HG03520 (cell line): ENCODE data around the gene AJAP1.

Source experiments
- ATAC-seq: cut with Tn5 transposase; IDR thresholded peaks from one replicate; pipeline ENCODE4 v1.9.1; 2021; ENCODE audit warnings: mild to moderate bottlenecking, moderate library complexity; ENCODE audit not compliant: unreplicated experiment

Gene AJAP1

GRCh38 chr1:4729090-4729471 lies 74.7 kb downstream of the AJAP1 start:
- no peak for ATAC-seq

DNA sequence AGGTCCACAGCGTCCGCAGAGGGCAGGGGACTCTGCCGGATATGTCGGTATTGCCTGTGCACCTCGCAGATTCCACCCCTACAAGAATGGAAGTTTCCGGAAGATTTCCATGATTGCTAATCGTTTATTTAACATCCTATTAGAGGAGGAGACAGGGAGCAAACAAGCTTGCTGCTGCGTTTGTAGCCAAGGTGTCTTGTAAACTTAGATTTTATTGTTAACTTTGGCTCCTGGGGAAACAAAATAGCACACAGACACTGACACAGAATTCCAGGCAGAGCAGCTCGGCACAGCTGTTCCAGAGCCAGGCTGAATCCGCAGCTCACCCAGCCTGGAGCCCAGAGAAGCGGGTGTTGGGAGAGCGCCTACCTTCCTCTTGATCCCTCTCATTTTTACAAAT lies 75.7 kb downstream of the AJAP1 start:
- ATAC-seq, result no peak

GRCh38 chr1:4733446-4734177 lies 79.2 kb downstream of the AJAP1 start:
- ATAC-seq, result no peak

DNA sequence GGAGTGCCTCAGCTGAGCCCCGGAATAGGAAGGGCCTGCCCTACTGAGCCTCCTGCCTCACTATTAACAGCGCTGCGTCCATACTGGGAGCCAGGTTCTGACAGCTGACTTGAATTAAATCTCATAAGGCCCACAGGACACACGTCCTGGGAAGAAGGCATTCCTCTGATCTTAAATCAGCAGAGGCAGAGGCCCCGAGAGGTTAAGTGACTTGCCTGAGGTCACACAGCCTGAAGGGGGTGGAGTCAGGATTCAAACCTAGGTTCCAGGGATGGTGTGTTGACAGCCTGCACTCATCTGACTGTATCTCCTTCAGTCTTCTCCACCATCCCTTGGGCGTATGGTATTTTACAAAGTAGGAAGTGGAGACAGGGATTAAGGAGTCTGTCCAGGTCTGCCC lies 79.8 kb downstream of the AJAP1 start:
- ATAC-seq, result no peak

- ATAC-seq, result no peak
These were observed 80.4 kb downstream of the AJAP1 start for GRCh38 chr1:4734791-4735190.

DNA sequence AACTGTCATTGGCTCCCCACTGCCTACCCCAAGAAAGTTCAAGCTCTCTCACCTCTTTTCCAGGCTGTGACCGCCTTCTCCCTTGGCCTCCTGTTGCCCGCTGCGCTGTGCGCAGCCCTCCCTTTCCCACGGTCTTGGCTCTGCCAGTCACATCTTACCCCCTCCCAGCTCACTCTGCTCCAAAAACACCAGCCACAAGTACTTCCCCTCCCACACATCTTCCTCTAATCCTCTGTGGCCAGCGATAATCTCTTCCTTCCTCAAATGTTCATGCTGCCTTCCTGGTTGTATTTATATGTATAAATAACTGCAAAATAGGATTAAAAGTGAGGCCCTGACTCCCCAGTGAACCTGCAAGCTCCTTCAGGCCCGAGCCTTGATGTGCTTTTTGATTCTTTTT lies 81.8 kb downstream of the AJAP1 start:
- no peak for ATAC-seq

- ATAC-seq, result no peak
These were observed 87.5 kb downstream of the AJAP1 start for GRCh38 chr1:4741876-4742423.

GRCh38 chr1:4743978-4744750 lies 89.8 kb downstream of the AJAP1 start:
- no peak for ATAC-seq

- ATAC-seq, result no peak
These were observed 91.2 kb downstream of the AJAP1 start for GRCh38 chr1:4745560-4745959.

DNA sequence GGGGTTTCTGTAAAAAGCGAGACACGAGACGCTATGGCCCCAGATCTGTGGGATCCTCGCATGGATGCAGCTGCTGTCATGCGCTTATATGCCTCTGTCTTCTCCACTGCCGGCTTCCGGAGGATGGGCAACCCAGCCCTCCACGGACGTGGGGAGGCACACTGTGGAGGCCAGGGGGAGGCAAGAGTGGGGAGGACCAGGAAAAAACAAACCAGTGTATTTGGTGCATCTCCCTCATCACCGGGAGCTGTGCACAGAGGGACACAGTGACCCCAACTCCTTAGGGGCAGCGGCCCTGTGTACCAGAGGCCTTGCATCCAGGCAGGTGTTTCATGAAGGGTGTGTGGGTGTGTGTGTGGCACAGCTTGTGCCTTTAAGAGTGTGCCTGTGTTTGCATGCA lies 95.0 kb downstream of the AJAP1 start:
- no peak for ATAC-seq

DNA sequence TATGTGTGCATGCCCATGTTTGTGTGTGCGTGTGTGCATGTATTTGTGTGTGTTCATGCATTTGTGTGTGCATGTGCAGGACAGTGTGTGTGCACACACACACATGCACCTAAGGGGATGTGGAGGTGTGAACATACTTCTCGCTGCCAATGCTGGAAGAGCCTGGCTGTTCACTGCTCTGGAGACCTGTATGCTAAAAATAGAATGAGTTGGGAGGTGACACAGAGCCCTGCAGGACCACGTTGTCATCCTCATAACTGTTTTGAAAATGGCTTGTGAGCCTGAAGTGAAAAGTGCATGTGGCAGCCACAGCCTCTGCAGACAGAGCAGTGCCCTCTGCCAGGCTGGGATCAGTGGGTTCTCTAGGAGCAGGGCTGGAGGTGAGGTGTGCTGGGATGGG lies 95.8 kb downstream of the AJAP1 start:
- ATAC-seq, result no peak

DNA sequence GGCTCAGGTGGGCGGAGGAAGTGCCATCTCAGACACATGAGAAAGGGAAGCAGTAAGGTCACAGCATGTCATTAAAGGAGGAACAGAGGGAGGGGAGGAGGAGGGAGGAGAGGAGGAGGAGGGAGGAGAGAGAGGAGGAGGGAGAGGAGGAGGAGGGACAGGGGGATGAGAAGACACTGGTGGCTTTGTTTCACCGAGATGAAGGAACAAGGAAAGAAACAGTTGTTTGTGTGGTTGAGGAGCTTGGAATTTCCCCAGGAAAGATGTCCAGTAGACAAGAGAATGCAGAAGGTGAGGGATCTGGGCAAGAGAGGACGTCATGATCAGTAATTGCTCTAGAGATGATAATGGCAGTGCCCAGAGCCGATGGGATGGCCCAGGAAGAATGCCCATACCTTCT lies 97.7 kb downstream of the AJAP1 start:
- ATAC-seq, result no peak

DNA sequence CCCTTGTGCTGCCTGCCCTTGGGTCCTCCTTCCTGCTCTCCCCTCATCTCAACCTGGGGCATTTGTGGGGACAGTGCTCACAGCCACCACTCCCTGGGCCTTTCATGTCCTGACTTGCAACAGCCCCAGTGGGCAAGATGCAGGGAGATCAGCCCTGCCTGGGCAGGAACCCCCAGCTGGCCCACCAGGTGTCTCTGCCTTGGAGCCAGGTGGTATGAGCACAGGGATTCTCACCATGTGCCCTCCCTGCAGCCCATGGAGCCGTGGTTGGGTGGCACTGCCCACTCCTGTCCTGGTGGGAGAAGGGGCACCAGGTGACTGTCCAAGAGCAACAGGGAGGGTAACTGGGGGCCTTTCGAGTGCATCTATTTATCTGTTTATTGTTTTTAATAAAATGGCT lies 100.4 kb downstream of the AJAP1 start:
- ATAC-seq, result no peak

DNA sequence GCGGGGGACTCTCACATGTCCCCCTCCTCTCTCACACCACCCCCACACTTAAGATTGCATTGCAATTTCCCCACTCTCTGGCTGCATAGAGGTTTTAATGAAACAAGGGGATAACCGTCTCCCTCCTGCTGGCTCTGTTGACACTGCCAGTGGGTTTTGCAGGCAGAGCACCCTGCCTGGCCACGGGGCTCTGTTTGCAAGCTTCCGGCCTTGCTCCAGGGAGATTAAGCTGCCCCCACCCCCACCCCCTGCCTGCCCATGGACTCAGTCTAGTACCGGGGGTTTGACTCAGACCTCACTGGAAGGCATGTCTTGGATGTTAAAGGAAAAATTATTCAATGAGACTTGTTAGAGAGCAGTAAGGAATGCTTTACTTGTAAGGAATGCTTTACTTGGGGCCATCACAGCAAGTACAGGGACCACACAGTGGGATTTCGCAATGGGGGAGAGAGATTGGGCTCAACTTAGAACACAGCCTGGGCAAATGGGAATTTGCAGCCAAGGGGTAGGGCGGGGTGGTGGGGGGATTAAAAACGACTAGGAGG lies 101.0 kb downstream of the AJAP1 start:
- no peak for ATAC-seq

- no peak for ATAC-seq
These were observed 101.6 kb downstream of the AJAP1 start for GRCh38 chr1:4755864-4756504.

DNA sequence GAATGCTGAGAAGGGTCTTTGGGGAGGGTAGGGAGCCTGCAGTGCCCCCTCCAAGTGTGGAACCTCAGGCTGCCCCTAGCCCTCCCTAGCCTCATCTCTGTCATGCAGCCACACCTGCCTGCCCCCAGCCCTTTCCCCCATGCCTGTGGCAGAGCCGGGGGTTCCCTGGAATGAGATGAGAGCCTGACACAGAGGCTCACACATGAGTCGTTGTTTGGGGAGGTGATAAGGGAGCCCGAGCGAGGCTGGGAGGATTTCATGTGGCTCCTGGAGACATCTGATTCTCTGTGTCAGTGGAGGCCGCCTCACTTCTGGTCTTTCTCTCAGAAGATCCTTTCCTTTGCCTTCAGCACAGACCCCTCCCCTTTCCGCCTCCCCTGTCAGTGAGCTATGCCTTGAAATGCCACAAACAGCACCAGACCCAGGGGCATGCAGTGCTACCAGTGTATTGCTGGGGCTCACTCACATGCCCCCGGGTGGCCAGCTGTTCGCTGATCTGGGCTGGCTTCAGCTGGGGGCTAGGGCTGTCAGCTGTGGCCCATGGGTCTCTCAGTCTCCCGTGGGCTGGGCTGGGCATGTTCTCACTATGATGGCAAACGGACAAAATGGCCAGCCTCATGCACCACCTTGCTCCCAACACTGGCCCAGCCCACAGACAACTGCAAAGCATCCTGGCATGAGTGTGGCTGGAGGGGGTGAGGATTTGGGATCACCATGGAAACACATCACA lies 102.6 kb downstream of the AJAP1 start:
- no peak for ATAC-seq

DNA sequence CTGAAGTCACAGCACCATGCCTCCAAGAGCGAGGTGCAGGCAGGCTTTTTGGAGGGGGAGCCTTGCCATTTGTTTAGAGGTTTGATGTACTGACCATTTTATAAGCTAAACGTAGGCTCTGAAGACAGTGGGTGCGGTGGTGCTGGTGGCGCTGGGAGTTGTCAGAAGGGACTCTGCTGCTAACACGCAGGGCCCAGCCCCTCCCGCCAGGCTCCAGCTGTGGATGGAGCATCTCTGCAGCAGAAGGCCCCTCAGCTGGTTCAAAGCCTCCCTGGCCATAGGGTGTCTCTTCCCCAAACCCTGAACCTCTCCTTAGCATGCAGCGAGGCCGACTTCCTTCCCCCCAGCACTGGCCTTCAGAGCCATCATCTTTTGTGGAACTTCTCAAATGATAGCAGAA lies 105.3 kb downstream of the AJAP1 start:
- ATAC-seq, result no peak

DNA sequence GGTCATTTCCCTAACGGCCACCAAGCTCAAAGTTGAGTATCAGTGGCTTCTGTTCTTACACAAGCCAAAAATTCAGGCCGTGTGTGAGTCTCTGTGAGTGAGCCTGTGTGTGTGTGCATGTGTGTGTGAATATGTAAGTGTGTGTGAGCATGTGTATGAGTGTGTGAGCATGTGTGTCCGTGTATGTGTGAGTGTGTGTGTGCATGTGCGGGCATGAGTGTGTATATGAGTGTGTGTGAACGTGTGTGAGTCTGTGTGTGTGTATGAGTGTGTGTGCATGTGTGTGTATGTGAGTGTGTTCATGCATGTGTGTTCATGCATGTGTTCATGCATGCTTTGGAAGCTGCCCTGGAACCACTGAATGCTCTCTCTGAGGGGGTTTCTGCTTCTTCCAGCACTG lies 105.7 kb downstream of the AJAP1 start:
- ATAC-seq, result no peak

DNA sequence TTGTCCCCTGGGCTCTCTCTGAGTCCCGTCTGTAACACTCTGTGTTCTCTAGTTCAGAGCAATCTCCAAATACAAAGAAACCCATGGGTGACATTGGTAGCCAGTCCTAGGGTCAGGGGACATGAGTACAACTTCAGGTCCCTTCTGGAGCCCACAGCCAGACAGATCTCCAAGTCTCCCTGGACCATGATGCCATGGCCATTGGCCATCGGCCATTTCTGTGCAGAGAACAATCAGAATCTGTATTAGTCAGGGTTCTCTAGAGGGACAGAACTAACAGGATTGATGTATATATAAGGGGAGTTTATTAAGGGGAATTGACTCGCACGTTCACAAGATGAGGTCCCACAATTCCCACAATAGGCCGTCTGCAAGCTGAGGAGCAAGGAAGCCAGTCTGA lies 106.9 kb downstream of the AJAP1 start:
- ATAC-seq, result no peak

GRCh38 chr1:4762146-4762545 lies 107.7 kb downstream of the AJAP1 start:
- no peak for ATAC-seq

GRCh38 chr1:4767308-4767707 lies 112.9 kb downstream of the AJAP1 start:
- ATAC-seq, result no peak
